ENCODE measurements around the gene EXOSC5. TPM values are rescaled to one million over a fixed set of nuclear protein-coding genes. Genes with fewer than 3 reads are reported as not detected.

EXOSC5 gene
- total and polyA plus RNA-seq, 2 experiments from 2014 or later = 13.7 to 21.2 TPM

DNA sequence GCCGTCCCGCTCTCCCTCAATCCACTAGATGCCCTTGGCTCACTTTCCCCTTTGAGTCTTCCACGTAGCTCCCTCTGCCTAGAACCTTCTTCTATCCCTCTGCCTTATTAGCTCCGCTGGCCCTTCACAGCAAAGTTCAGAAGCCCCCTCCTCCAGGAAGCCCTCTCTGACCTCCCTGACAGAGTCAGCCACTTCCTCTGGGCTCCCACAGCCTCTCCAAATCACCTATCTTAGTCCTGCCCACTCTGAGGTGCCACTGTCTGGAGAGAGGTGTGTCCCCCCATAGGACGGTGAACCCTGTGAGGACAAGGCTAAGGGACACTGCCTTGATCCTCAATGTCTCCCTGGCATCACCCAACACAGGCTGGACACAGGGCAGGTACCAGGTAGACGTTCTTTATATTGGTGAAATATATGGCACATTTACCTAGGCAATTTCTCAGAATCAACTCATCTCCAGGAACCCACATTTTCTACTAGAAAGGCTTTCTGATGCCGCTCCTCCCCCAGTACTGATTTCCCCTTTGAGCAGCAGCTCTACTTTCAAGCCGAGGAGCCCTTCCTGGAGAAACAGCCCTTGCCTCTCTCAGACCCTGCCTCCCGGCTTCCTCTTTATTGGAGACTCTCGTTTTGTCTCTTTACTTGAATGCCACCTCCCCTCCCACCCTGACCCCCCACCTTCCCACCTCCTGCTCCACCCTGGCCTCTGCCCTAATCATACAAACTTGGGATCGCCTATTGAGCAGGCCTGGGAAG is 40.0 kb downstream of the EXOSC5 start:
- Histone ChIP-seq H3K9me2 (replicated peaks; ENCODE audit: insufficient read depth) (no peaks in the 10 kb centered on the region), H3K9me3 (ENCODE audit: low read depth) (no peaks in the 10 kb centered on the region), H3K4me3 (no peak overlapping the region), H4K20me1 (ENCODE audit: insufficient read depth, poor library complexity, severe bottlenecking) (peaks cover 1% of the 10 kb centered on the region), H3K79me2 (peaks cover 8% of the 10 kb centered on the region), H3K36me3 (replicated peaks; ENCODE audit: insufficient read depth, low read depth) (no peaks in the 10 kb centered on the region), H3K4me2 (no peak overlapping the region), H3K27ac (no peak overlapping the region), H2AFZ (no peak overlapping the region), H3K4me1 (ENCODE audit: insufficient read depth) (no peaks in the 10 kb centered on the region), H3K27me3 (peaks cover 4% of the 10 kb centered on the region)
- TF ChIP-seq, protein P1, sequence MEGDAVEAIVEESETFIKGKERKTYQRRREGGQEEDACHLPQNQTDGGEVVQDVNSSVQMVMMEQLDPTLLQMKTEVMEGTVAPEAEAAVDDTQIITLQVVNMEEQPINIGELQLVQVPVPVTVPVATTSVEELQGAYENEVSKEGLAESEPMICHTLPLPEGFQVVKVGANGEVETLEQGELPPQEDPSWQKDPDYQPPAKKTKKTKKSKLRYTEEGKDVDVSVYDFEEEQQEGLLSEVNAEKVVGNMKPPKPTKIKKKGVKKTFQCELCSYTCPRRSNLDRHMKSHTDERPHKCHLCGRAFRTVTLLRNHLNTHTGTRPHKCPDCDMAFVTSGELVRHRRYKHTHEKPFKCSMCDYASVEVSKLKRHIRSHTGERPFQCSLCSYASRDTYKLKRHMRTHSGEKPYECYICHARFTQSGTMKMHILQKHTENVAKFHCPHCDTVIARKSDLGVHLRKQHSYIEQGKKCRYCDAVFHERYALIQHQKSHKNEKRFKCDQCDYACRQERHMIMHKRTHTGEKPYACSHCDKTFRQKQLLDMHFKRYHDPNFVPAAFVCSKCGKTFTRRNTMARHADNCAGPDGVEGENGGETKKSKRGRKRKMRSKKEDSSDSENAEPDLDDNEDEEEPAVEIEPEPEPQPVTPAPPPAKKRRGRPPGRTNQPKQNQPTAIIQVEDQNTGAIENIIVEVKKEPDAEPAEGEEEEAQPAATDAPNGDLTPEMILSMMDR (IDR thresholded peaks at IDR 0.05; ENCODE audit: poor library complexity) = no peak
- TF ChIP-seq EZH2phosphoT487 (IDR thresholded peaks at IDR 0.05; ENCODE audit: low read depth, severe bottlenecking, unreplicated experiment) (no peak), EZH2 (IDR thresholded peaks at IDR 0.05; ENCODE audit: borderline replicate concordance) (no peak)
- no peak for DNase-seq (ENCODE audit: low spot score)
- WGBS (ENCODE audit: low lambda C conversion rate, missing lambda C conversion rate) = 94% methylated on average over 11 of the region's 11 CpGs

DNA sequence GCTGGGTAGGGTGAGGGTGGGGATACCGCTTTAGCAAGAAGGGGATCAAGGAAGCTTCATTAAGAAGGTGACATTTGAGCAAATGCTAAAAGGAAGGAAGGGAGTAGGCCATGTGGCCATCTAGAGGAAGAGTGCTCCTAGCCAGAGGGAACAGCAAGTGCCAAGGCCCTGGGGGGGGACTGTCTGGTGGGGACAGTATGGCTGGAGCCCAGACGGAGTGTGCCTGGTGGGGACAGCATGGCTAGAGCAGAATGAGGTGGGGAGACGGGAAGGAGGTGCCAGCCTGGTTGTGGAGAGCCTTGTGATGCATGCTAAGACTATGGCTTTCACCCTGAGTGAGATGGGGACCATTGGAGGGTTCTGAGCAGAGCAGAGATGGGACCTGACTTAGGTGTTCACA is 41.4 kb downstream of the EXOSC5 start:
- Histone ChIP-seq H3K9me2 (replicated peaks; ENCODE audit: insufficient read depth) (no peaks in the 10 kb centered on the region), H3K27ac (no peak overlapping the region), H4K20me1 (ENCODE audit: insufficient read depth, poor library complexity, severe bottlenecking) (peaks cover 10% of the 10 kb centered on the region), H3K36me3 (replicated peaks; ENCODE audit: insufficient read depth, low read depth) (no peaks in the 10 kb centered on the region), H3K9me3 (ENCODE audit: low read depth) (no peaks in the 10 kb centered on the region), H3K27me3 (peaks cover 5% of the 10 kb centered on the region), H3K79me2 (peaks cover 18% of the 10 kb centered on the region), H3K4me1 (ENCODE audit: insufficient read depth) (peaks cover under 1% of the 10 kb centered on the region), H3K4me3 (no peak overlapping the region), H3K4me2 (no peak overlapping the region), H2AFZ (no peak overlapping the region)
- no peak for DNase-seq (ENCODE audit: low spot score)
- TF ChIP-seq, protein P1 (IDR thresholded peaks at IDR 0.05; ENCODE audit: poor library complexity) = no peak
- TF ChIP-seq EZH2phosphoT487 (IDR thresholded peaks at IDR 0.05; ENCODE audit: low read depth, severe bottlenecking, unreplicated experiment) (no peak), EZH2 (IDR thresholded peaks at IDR 0.05; ENCODE audit: borderline replicate concordance) (no peak)
- 87% methylated on average over 3 of the region's 3 CpGs for WGBS (ENCODE audit: low lambda C conversion rate, missing lambda C conversion rate)

- no peak for DNase-seq (ENCODE audit: low spot score)
- H2AFZ ChIP-seq = no peak overlapping the region
- WGBS (ENCODE audit: low lambda C conversion rate, missing lambda C conversion rate) = 75% methylated on average over 1 of the region's 1 CpG
- H3K79me2 ChIP-seq = peaks cover 25% of the 10 kb centered on the region
- no peak overlapping the region for H3K4me2 ChIP-seq
- peaks cover 5% of the 10 kb centered on the region for H3K27me3 ChIP-seq
- H3K9me2 ChIP-seq (replicated peaks; ENCODE audit: insufficient read depth) = no peaks in the 10 kb centered on the region
- no peak overlapping the region for H3K4me3 ChIP-seq
- peaks cover 10% of the 10 kb centered on the region for H4K20me1 ChIP-seq (ENCODE audit: insufficient read depth, poor library complexity, severe bottlenecking)
- H3K4me1 ChIP-seq (ENCODE audit: insufficient read depth) = peaks cover 6% of the 10 kb centered on the region
- no peaks in the 10 kb centered on the region for H3K36me3 ChIP-seq (replicated peaks; ENCODE audit: insufficient read depth, low read depth)
- no peaks in the 10 kb centered on the region for H3K9me3 ChIP-seq (ENCODE audit: low read depth)
- TF ChIP-seq EZH2phosphoT487 (IDR thresholded peaks at IDR 0.05; ENCODE audit: low read depth, severe bottlenecking, unreplicated experiment) = no peak
- TF ChIP-seq EZH2 (IDR thresholded peaks at IDR 0.05; ENCODE audit: borderline replicate concordance) = no peak
- TF ChIP-seq, protein P1 (IDR thresholded peaks at IDR 0.05; ENCODE audit: poor library complexity) = no peak
- H3K27ac ChIP-seq = no peak overlapping the region
These were observed 42.1 kb downstream of the EXOSC5 start for GRCh38 chr19:41355035-41355434.
